ENCODE results near the gene GLCE. TPM values are rescaled to one million over a fixed set of nuclear protein-coding genes. Genes with fewer than 3 reads are reported as not detected.
"Not testable (repeated sequence)": the region's sequence is repeated elsewhere in the genome, so short reads cannot be mapped to it uniquely, and the experiment has no call there.

GLCE gene
- polyA plus RNA-seq, 4 donors = 40.0 to 51.5 (median 48.1) TPM

GRCh38 chr15:69134791-69135190 lies 25.6 kb upstream of the GLCE start:
- no peak for DNase-seq (ENCODE audit: low read depth in 4 of 4, low spot score in 3 of 4)

- DNase-seq (ENCODE audit: low read depth in 4 of 4, low spot score in 3 of 4) = no peak
Measured at GRCh38 chr15:69135499-69135898, 24.9 kb upstream of the GLCE start.

GRCh38 chr15:69138963-69139362 lies 21.5 kb upstream of the GLCE start:
- DNase-seq (ENCODE audit: low read depth in 4 of 4, low spot score in 3 of 4) = no peak

GRCh38 chr15:69140306-69140705 lies 20.1 kb upstream of the GLCE start:
- no peak for DNase-seq (ENCODE audit: low read depth in 4 of 4, low spot score in 3 of 4)

- no peak for DNase-seq (ENCODE audit: low read depth in 4 of 4, low spot score in 3 of 4)
Measured at GRCh38 chr15:69141286-69141701, 19.1 kb upstream of the GLCE start.

GRCh38 chr15:69141833-69142232 lies 18.6 kb upstream of the GLCE start:
- no peak for DNase-seq (ENCODE audit: low read depth in 4 of 4, low spot score in 3 of 4)

GRCh38 chr15:69143756-69144436 lies 16.5 kb upstream of the GLCE start:
- DNase-seq (ENCODE audit: low read depth in 4 of 4, low spot score in 3 of 4) = peak in 1 of 4 donors; percentile 14

- DNase-seq (ENCODE audit: low read depth in 4 of 4, low spot score in 3 of 4) = no peak
Measured at GRCh38 chr15:69144530-69144929, 15.9 kb upstream of the GLCE start.

- DNase-seq (ENCODE audit: low read depth in 4 of 4, low spot score in 3 of 4) = no peak
Measured at GRCh38 chr15:69145149-69145693, 15.2 kb upstream of the GLCE start.

GRCh38 chr15:69145694-69146492 lies 14.5 kb upstream of the GLCE start:
- DNase-seq (ENCODE audit: low read depth in 4 of 4, low spot score in 3 of 4) = peak in 2 of 4 donors; percentile 44 to 67

GRCh38 chr15:69146724-69147435 lies 13.6 kb upstream of the GLCE start:
- no peak for DNase-seq (ENCODE audit: low read depth in 4 of 4, low spot score in 3 of 4)

GRCh38 chr15:69148465-69148864 lies 12.0 kb upstream of the GLCE start:
- DNase-seq (ENCODE audit: low read depth in 4 of 4, low spot score in 3 of 4) = no peak

- DNase-seq (ENCODE audit: low read depth in 4 of 4, low spot score in 3 of 4) = no peak
Measured at GRCh38 chr15:69149163-69149562, 11.3 kb upstream of the GLCE start.

- DNase-seq (ENCODE audit: low read depth in 4 of 4, low spot score in 3 of 4) = no peak
Measured at GRCh38 chr15:69149803-69150202, 10.6 kb upstream of the GLCE start.

- DNase-seq (ENCODE audit: low read depth in 4 of 4, low spot score in 3 of 4) = no peak
Measured at GRCh38 chr15:69150336-69150735, 10.1 kb upstream of the GLCE start.

GRCh38 chr15:69150841-69151240 lies 9.6 kb upstream of the GLCE start:
- no peak for DNase-seq (ENCODE audit: low read depth in 4 of 4, low spot score in 3 of 4)

GRCh38 chr15:69153046-69153445 lies 7.4 kb upstream of the GLCE start:
- no peak for DNase-seq (ENCODE audit: low read depth in 4 of 4, low spot score in 3 of 4)

GRCh38 chr15:69153587-69153986 lies 6.8 kb upstream of the GLCE start:
- not testable (repeated sequence) for DNase-seq (ENCODE audit: low read depth in 4 of 4, low spot score in 3 of 4)

GRCh38 chr15:69154078-69154477 lies 6.4 kb upstream of the GLCE start:
- no peak for DNase-seq (ENCODE audit: low read depth in 4 of 4, low spot score in 3 of 4)

GRCh38 chr15:69154684-69155083 lies 5.8 kb upstream of the GLCE start:
- no peak for DNase-seq (ENCODE audit: low read depth in 4 of 4, low spot score in 3 of 4)

- no peak for DNase-seq (ENCODE audit: low read depth in 4 of 4, low spot score in 3 of 4)
Measured at GRCh38 chr15:69156736-69157381, 3.6 kb upstream of the GLCE start.
